Upper lobe of right lung (tissue), 1 donor: ENCODE data around the gene HDLBP. TPM values are rescaled to one million over a fixed set of nuclear protein-coding genes. Genes with fewer than 3 reads are reported as not detected.

Source experiments
- ATAC-seq: fragments of 200-7000 bp; cut with Tn5 transposase; one replicate; pipeline ENCODE4 v1.9.1; 2020; ENCODE audit warnings: mild to moderate bottlenecking, moderate library complexity
- DNase-seq: peaks from one replicate; pipeline ENCODE4 v3.0.0-alpha.2; 2020
- H3K27ac ChIP-seq: fragments of 200-600 bp; one replicate; pipeline ENCODE4 v1.8.0; 2022
- H3K27me3 ChIP-seq: fragments of 200-600 bp; one replicate; pipeline ENCODE4 v1.8.0; 2022; ENCODE audit warnings: mild to moderate bottlenecking
- H3K36me3 ChIP-seq: fragments of 200-600 bp; one replicate; pipeline ENCODE4 v1.8.0; 2022
- H3K4me1 ChIP-seq: fragments of 200-600 bp; one replicate; pipeline ENCODE4 v1.8.0; 2022
- H3K4me3 ChIP-seq: fragments of 200-600 bp; one replicate; pipeline ENCODE4 v1.8.0; 2022; ENCODE audit warnings: mild to moderate bottlenecking
- H3K9me3 ChIP-seq: fragments of 200-600 bp; one replicate; pipeline ENCODE4 v1.8.0; 2022
- intact Hi-C: fragments of 100-400 bp; cut with DNase I; formaldehyde crosslinking; loops from one replicate; pipeline ENCODE4 v1.11.0; 2022
- total RNA-seq: library from RNA; stranded (reverse); fragmentation: NEBNext Ultra II Directional; extraction: Animal tissue kit (Norgen Biotek cat#: 25700); gene quantifications from one replicate; pipeline ENCODE4 v1.2.1, GENCODE V29; 2021
- TF ChIP-seq, protein P1 (sequence below): fragments of 200-600 bp; IDR thresholded peaks from one replicate; pipeline ENCODE4 v1.8.0; 2022; ENCODE audit warnings: antibody characterized with exemption
- donor health status: DM: no; HTN: yes; CAD: no; lungs with severe emphysema.

Gene HDLBP
- total RNA-seq, 1 donor from 2014 or later = 444 TPM

DNA sequence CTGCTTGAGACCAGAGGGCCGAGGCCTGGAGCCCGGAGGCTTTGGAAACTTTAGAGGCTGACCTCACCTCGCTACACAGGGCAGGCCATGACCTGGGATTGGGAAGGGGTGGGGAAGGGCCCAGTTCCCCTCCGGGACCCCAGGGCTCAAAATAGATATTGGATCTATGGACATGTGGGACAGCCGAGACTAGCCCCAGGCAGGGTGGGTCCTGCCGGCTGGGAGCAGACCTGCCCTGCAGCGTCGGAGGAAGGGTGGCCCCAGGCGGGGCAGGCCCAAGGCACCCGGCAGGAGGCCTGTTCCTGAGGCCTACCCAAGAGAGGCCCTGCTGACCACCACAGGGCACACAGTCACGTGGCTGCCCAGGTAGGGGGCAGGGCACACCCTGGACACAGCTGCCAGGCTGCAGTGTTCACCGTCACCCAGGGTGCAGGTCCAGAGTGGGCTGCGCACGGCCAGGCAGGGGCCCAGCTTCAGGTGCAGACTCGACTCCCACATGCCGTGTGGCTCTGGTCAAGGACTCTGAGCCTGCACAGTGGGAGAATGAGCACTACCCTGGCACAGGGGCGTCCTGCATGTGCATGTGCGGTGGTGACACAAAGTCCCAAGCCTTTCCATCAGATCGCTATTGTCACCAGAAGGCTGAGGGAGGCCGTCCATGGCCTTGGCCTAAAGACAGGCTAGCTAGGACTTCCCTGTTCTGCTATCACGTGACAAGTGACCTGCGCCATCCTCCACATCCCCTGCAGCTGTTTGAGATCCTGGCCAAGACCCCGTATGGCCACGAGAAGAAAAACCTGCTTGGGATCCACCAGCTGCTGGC is 113.8 kb downstream of the HDLBP start:
- H3K27me3 ChIP-seq = no peaks in the 10 kb centered on the region
- no peaks in the 10 kb centered on the region for H3K36me3 ChIP-seq
- DNase-seq = no peak
- H3K4me3 ChIP-seq = no peak overlapping the region
- TF ChIP-seq, protein P1, sequence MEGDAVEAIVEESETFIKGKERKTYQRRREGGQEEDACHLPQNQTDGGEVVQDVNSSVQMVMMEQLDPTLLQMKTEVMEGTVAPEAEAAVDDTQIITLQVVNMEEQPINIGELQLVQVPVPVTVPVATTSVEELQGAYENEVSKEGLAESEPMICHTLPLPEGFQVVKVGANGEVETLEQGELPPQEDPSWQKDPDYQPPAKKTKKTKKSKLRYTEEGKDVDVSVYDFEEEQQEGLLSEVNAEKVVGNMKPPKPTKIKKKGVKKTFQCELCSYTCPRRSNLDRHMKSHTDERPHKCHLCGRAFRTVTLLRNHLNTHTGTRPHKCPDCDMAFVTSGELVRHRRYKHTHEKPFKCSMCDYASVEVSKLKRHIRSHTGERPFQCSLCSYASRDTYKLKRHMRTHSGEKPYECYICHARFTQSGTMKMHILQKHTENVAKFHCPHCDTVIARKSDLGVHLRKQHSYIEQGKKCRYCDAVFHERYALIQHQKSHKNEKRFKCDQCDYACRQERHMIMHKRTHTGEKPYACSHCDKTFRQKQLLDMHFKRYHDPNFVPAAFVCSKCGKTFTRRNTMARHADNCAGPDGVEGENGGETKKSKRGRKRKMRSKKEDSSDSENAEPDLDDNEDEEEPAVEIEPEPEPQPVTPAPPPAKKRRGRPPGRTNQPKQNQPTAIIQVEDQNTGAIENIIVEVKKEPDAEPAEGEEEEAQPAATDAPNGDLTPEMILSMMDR = no peak
- no peaks in the 10 kb centered on the region for H3K9me3 ChIP-seq
- H3K4me1 ChIP-seq = no peaks in the 10 kb centered on the region
- ATAC-seq = no peak
- H3K27ac ChIP-seq = no peak overlapping the region
- intact Hi-C loops = no loop called here

GRCh38 chr2:241200822-241201395 is 114.6 kb downstream of the HDLBP start:
- TF ChIP-seq, protein P1 = no peak
- DNase-seq (no peak), ATAC-seq (no peak)
- Histone ChIP-seq H3K4me3 (no peak overlapping the region), H3K27ac (no peak overlapping the region), H3K36me3 (no peaks in the 10 kb centered on the region), H3K4me1 (no peaks in the 10 kb centered on the region), H3K27me3 (no peaks in the 10 kb centered on the region), H3K9me3 (no peaks in the 10 kb centered on the region)
- intact Hi-C loops = no loop called here

DNA sequence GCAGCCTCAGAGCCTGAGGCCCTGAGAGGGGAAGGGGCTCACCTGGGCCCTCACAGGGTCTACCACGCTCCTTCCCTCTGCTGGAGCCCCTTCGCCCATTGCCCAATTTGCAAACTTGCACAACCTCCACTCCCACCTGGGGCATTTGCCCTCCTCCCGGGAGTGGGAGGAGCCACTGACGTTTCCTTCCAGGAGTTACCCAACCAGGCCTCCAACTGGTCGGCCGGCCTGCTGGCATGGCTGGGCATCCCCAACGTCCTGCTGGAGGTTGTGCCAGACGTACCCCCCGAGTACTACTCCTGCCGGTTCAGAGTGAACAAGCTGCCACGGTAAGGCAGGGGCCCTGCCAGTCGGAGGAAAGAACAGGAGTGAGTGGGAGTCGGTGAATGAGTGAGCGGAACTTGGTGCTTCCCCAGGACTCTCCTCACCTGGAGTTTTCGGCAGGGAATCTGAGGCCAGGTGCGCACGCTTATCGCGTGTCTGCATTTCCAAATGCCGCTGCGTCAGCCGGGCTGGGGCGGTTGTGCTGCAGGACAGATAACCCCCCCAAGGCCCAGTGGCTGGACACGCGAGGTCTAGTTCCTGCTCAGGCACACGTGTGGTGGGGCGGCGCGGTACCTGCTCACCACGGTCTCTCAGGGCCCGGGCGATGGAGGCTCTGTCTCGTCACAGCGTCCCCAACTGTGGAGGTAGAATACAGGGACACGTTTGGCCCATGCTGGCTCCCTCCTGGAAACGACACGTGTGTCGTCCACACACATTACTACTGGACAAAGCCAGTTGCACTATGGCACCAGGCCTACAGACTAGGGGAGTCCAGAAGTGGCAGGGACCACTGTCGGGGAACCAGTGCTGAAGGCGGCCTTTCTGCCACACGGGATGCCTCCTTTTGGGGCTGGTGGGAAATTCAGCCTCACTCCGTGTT is 115.3 kb downstream of the HDLBP start:
- TF ChIP-seq, protein P1 = no peak
- no peak for DNase-seq
- H3K36me3 ChIP-seq = no peaks in the 10 kb centered on the region
- H3K4me1 ChIP-seq = no peaks in the 10 kb centered on the region
- intact Hi-C loops = no loop called here
- no peak overlapping the region for H3K27ac ChIP-seq
- H3K4me3 ChIP-seq = no peak overlapping the region
- no peak for ATAC-seq
- H3K9me3 ChIP-seq = no peaks in the 10 kb centered on the region
- no peaks in the 10 kb centered on the region for H3K27me3 ChIP-seq

- intact Hi-C loops = no loop called here
- Histone ChIP-seq H3K4me1 (no peaks in the 10 kb centered on the region), H3K27ac (no peak overlapping the region), H3K36me3 (no peaks in the 10 kb centered on the region), H3K4me3 (no peak overlapping the region), H3K27me3 (no peaks in the 10 kb centered on the region), H3K9me3 (no peaks in the 10 kb centered on the region)
- no peak for DNase-seq
- TF ChIP-seq, protein P1 = no peak
- ATAC-seq = no peak
Measured at GRCh38 chr2:241199286-241199685, 116.2 kb downstream of the HDLBP start.

DNA sequence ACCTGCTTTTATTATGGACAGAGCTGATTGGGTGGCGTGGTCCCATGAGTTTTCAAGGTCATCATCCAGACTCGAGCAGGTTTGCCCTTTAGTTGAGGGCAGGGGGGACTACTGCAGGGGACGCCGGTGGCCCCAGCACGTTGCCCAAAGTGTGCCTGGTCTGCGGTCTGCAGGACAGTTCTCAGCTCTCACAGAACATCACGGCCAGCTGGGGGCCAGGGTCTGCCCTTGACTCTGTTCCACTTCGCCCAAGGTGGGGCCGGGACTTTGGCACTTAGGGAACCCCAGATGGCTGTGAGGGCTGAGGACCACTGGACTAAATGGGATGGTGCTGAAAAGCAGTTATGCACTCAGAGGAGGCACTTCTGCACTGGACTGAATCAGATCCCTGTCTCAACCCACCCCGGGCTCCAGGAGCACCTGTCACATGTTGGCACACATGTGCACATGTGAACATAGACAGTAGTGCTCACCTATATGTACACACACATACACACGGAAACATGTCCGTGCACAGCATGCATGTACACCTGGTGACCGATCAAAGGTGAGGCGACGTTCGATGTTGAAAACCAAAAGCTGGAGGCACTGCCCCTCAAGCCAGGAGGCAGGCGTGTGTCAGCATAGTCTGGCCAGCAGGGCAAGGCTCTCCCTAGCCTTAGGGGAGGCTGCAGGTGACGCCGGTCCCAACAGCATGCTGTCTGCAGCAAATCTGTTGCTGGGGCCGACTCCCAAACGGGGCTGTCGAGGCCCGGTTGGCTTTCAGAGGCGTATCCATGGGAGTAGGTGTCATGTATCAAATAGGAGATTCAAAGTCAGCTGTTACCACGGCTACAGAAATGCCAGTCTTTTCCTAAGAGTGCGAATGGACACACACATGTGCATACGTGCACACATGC is 116.8 kb downstream of the HDLBP start:
- no peak for DNase-seq
- Histone ChIP-seq H3K4me3 (no peak overlapping the region), H3K36me3 (no peaks in the 10 kb centered on the region), H3K4me1 (no peaks in the 10 kb centered on the region), H3K27ac (no peak overlapping the region), H3K9me3 (no peaks in the 10 kb centered on the region), H3K27me3 (no peaks in the 10 kb centered on the region)
- TF ChIP-seq, protein P1 = no peak
- intact Hi-C loops = no loop called here
- no peak for ATAC-seq
